ENCODE measurements around the gene DHRS13.

DHRS13 gene, protein sequence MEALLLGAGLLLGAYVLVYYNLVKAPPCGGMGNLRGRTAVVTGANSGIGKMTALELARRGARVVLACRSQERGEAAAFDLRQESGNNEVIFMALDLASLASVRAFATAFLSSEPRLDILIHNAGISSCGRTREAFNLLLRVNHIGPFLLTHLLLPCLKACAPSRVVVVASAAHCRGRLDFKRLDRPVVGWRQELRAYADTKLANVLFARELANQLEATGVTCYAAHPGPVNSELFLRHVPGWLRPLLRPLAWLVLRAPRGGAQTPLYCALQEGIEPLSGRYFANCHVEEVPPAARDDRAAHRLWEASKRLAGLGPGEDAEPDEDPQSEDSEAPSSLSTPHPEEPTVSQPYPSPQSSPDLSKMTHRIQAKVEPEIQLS

DNA sequence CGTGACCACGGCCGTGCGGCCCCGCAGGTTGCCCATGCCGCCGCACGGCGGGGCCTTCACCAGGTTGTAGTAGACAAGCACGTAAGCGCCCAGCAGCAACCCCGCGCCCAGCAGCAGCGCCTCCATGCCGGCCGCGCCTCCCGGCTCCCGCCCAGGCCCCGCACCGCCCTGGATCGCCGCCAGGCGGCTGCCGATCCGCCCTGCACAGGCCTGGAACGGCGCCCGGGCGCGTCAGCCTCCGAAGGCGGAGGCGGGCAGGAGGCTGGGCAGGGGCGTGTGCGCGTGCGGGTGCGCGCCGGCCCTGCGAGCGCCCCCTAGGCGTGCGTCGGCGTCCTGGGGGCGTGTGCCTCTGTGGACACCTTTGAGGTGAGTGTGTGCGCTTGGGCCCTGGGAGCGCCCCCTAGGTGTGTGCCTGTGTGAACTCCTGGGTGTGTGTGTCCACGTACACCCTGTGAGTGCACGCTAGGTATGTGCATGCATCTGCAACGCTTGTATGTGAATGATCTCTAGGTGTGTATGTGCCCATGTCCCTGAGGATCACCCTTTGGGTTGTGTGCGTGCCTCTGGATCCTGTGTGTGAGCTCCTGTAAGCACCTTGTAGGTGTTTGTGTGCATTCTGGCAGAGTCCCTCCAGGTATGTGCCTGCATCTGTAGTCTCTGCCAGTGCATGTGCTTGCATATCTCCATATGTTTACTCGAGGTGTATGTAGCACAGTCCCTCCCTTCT is at the start of gene DHRS13:
DHRS13 (minus strand) TSS at position 261 of the 727 bp plus-strand sequence; CDS start at position 126, 135 bp downstream.
- DNase-seq (ENCODE audit: low spot score): peak; percentile 96

- peak; percentile 99 for DNase-seq (ENCODE audit: low spot score)
Measured at GRCh38 chr17:28951991-28952975, 49.4 kb upstream of the DHRS13 start.

DNA sequence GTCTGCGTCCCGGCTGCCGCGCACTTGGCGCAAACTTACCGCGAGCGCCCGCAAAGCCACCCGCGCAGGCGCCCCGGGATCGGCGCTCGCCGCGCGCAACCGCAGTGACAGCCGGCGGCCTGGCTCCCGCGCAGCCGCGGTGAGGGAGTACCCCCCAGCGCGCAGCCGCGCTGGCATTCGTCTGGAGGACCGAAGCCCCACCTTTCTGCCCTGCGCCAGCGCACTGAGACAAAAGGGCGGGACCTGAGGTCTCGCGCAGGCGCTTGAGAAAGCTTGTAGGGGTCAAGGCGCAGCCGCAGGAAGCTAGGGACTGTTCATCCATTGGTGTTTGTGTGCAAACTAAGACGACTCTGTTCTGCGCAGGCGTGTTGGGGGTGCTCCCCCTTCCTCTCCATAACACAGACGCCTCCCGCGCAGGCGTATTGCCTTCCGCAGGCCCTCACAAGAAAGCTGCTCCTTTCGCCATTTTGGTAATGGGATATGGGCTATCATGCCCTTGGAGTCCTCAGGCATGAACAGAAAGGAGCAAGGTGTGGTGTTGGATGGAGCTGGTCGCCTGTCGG is 48.6 kb upstream of the DHRS13 start, which contains the start of gene PHF12:
PHF12 (minus strand) TSS at position 91 of the 563 bp plus-strand sequence. CDS start 558 bp downstream, outside the sequence.
- peak; percentile 100 for DNase-seq (ENCODE audit: low spot score)

- no peak for DNase-seq (ENCODE audit: low spot score)
Measured at GRCh38 chr17:28950752-28951427, 48.0 kb upstream of the DHRS13 start.

- DNase-seq (ENCODE audit: low spot score): peak; percentile 23
Measured at GRCh38 chr17:28950017-28950751, 47.3 kb upstream of the DHRS13 start.

DNA sequence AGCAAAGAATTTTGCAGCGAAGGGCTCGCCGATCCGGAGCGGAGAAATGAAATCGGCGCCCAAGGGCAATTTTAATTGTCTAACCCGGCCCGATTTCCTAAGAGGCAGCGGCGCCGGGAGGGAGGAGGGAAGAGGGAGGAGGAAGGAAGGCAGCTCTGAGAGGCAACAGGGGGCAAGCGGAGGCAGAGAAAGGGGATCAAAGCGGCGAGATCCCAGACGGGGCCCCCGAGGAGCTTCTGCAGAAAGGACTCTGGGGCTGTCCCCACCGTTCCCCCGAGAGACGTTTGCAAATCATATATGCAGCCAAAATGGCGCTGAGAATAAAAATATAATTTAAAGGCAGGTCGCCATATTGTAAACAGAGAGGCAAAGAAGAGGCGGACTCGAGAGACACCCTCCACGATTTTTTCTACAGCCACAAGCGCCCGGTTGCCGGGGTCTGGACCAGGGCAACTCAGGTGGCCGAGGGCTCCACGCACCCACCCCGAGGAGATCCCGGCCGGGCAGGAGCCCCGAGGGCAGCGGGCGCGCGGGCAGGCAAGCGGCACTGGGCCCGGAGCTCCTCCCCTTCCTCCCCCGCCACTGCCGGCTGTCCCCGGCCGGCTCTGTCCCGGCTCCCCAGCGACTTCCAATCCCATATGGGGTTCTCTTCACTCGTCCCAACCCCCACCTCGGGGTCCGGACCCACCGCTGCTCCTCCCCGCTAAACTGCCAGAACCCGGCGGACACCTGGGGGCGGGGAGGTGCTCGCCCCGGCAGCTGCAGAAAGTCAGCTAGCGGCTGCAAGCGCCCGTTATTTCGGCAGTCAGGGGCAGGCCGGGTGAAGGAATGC is 46.5 kb upstream of the DHRS13 start:
- peak; percentile 42 for DNase-seq (ENCODE audit: low spot score)

DNA sequence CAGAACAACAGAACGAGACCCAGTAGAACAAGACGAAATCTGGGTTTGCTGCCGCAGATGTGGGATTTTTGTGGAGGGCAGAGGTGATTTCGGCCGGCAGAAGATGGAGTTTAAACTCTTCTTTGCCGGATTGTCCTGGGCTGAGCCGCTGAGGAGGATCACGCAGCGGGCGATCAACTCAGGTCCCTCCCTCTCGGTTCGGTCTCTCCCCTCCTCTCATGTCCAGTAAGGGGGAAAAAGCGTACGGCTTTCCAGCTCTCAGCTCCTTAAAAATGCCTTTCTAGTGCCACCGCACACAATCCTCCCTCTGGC is 46.0 kb upstream of the DHRS13 start:
- peak; percentile 33 for DNase-seq (ENCODE audit: low spot score)

DNA sequence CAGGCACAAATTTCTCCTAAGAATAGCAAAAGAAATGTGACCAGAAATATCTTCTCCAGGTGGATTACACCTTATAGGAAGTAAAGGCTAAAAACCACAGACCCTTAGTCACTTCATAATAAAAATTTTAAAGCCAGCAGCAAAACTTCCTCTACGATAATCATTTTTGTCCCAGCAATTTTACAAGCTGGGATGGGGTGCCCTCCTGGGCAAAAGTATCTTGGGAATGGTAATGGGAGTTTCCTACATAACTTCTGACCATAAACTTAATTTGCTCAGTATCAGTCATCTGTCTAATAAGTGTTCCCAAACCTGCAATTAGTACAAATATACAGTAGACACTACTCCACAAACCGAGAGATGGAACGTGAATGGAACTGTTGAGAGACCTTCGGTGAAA is 45.5 kb upstream of the DHRS13 start:
- no peak for DNase-seq (ENCODE audit: low spot score)

DNA sequence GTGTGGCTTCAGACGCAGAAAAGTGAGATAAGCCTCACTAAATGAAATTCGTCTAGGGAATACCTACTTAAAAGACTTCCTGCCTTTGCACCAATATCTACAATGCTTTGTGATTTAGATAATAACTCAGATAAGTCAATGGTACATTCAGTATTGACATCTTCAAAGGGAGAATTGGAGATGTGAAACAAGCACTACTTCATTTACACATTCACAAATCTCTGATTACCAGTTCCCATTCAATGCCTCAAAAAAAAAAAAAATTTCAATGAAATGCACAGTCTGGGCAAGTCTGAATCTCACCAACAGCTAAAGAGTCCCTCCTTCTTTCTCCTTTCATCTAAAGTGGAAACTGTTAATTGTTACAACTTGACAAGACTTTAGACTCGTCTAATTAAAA is 44.8 kb upstream of the DHRS13 start:
- no peak for DNase-seq (ENCODE audit: low spot score)

DNA sequence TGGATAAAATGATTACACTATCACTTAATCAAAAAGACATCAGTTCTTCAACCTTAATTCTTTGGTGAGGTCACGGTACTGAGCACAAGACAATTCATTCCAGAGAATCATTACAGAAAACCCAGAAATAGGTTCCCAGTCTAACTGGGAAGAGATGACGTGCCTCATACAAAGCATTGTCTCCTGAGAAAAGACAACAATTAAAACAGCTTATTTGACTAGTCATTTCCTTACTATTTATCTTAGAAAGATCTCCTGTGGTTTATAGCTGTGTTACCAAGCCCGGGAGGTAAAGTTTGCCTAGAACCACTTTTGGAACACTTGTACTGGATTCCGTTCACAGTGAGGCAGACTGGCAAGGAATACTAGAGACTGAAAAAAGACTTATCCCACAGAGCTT is 43.4 kb upstream of the DHRS13 start:
- peak; percentile 77 for DNase-seq (ENCODE audit: low spot score)

DNA sequence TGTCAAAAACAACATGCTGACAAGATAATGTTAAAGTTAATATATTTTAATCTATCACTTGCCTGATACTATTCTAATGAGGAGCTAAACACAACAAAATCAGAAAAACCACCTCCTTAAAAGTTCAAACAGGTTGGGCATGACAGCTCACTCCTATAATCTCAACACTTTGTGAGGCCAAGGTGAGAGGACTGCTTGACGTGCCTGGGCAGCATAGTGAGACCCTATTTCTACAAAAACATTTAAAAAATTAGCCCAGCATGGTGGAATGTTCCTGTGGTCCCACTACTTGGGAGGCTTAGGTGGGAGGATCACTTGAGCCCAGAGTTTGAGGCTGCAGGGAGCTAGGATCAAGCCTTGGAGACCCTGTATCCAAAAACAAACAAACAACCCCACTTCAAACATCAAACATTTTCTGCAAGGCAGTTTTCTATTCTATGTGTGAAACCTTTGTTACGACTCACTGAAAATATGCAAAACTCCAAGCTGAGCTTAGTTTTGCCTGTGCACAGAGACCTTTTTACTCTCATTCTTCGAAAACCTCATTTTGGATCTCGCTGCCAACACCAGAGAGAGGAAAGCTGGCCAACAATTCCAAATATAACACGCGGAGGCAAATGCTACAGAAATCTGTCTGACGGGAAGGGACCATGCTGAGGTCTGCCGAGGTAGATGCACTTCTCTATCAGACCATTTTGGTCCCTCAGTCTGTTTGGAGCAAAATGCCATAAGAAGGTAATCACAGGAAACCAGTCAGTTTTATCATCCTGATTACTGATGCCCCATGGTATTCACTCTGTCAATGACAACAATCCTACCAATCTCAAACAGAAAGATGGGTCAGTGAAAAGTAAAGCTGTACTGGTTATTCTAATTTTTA is 42.2 kb upstream of the DHRS13 start:
- peak; percentile 23 for DNase-seq (ENCODE audit: low spot score)

DNA sequence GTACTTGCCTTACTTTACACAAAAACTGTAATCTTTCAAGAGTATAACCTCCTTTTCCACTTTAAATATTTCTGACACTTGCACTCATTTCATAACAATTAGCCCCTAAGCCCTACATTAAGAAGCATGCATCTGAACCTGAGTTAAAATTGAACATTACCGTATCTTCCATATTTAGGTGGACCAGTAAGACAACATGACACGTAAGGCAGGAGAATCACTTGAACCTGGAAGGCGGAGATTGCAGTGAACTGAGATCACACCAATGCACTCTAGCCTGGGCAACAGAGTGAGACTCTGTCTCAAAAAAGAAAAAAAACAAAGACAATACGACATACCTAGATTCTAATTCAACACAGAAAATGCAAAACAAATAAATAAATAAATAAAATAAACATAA is 41.5 kb upstream of the DHRS13 start:
- no peak for DNase-seq (ENCODE audit: low spot score)

DNA sequence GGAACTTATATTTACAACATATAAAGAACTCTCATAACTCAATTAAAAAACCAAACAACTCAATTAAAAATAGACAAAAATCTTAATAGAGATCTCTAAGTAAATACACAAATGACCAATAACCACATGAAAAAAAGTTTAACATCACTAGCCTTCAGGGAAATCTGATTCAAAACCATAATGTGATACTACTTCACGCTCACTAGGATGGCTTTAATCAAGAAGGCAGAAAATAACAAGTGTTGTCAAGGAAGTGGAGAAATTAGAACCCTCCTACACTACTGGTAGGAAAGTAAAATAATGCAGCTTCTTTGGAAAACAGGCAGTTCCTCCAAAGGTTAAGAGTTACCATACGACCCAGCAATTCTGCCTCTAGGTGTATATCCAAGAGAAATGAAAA is 40.0 kb upstream of the DHRS13 start:
- DNase-seq (ENCODE audit: low spot score): no peak

GRCh38 chr17:28941251-28941650 is 38.4 kb upstream of the DHRS13 start:
- no peak for DNase-seq (ENCODE audit: low spot score)

DNA sequence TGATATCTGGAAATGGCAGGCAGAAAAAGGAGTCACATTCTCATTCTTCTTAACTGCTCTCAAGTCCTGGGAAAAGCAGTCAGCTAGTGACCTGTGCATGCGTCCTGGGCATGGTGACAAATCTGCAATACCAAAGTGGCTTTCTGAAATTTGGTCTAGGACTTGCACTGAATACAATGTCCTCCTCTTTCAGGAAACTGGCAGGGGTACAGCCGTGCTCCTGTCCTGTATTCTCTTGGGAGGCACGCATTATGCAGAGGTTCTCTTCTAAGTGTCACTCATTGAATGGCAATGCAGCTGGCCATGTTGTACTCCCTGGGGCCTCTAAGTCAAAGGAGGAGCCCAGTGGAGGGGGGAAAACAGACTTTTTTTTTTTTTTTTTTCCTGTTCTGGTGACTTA is 37.8 kb upstream of the DHRS13 start:
- DNase-seq (ENCODE audit: low spot score): no peak

GRCh38 chr17:28940142-28940541 is 37.3 kb upstream of the DHRS13 start:
- DNase-seq (ENCODE audit: low spot score): no peak

DNA sequence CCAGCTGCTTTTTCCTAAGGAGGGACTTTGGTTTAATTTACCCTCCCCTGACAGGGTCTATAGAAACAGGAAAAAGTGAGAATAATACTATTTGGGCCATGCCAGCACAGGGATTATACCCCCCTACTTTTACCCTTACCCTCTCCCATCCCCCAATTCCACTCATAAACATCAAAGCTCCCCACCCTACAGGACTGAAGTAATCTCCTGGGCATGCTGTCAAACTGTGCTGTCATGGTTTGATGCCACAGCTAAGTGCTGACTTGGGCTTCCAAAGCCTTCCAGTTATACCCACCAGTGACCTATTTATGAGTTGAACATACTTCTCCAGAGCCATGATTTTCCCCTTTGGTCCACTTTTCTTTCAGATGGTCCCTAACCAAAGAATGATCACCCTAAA is 35.7 kb upstream of the DHRS13 start:
- DNase-seq (ENCODE audit: low spot score): no peak

- no peak for DNase-seq (ENCODE audit: low spot score)
Measured at GRCh38 chr17:28937044-28937729, 34.3 kb upstream of the DHRS13 start.
